MM.1S (cell line): ENCODE measurements around the gene SUZ12.

ENCODE experiments used
- CTCF ChIP-seq: fragments of 300-600 bp; sonication (generic); IDR thresholded peaks from 2 replicates; pipeline ENCODE4 v1.5.1; 2016; ENCODE audit warnings: antibody characterized with exemption, low read length, mixed read lengths
- EZH2 ChIP-seq: fragments of 300-600 bp; sonication (generic); optimal IDR thresholded peaks from 2 replicates; pipeline ENCODE3; 2017; ENCODE audit warnings: low read depth, mild to moderate bottlenecking, antibody characterized with exemption, low read length, mixed read lengths

GRCh38 chr17:32016231-32016630, 79.4 kb downstream of the SUZ12 start:
- no peak for TF ChIP-seq CTCF
- no peak for TF ChIP-seq EZH2
